CD4-positive, alpha-beta T cell treated with Interleukin-10 for 1 hour (primary cell): ENCODE data around the gene SSC5D.

Experiments
- DNase-seq: peaks from one replicate; pipeline ENCODE4 v3.0.0-alpha.2; 2020

SSC5D gene

GRCh38 chr19:55455576-55456235 is 32.5 kb upstream of the SSC5D start:
- DNase-seq: no peak

GRCh38 chr19:55456347-55456746 is 31.9 kb upstream of the SSC5D start:
- DNase-seq: no peak

DNA sequence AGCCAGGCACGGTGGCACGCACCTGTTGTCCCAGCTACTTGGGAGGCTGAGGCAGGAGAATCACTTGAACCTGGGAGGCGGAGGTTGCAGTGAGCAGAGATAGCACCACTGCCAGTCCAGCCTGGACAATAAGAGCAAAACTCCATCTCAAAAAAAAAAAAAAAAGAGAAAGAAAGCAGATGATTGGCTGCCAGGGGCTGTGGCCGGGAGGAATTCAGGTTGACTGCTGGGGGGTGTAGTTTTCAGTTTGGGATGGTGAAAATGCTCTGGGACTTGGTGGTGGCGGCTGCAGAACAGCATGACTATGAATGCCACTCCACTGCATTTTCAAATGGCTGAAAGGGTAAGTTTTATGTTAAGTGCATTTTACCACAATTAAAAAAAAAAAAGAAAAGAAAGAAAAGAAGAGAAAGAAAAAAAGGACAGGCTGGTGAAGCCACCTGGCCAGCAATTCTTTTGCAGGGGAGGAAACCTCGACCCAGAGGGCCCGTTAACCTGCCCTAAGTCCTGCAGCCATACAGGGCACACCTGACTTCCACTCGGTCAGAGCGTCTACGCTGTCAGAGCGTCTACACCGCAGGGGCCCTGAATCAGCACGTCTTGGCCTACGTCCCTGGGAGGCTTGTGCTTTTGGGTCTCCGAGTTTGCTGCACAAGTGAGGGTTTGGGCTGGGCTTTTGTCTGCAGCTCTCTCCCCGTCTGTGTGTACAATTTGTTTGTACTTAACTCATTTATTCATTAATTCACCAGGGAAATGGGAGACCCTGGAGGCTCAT is 30.4 kb upstream of the SSC5D start:
- DNase-seq: no peak

DNA sequence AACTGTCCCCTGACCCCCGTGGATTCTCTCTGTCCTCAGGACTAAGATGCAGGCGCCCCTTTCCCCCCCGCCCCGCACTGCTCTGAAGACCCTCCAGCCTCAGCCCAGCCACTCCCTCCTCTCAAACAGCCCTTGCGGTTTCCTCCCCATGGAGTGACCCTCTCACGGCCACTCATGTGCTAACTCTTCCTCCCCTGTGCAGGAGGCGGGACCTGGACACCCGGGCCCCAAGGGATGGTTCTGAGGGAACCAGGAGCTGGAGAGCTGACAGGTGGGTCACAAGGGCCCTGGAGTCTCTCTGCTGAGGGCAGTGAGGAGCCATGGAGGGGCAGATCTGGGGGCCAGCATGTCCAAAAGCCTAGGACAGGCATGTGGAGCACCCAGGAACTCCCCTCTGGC is 28.7 kb upstream of the SSC5D start:
- DNase-seq: no peak

GRCh38 chr19:55459950-55460657 is 28.1 kb upstream of the SSC5D start:
- no peak for DNase-seq

- peak; percentile 41 for DNase-seq
These were observed 27.5 kb upstream of the SSC5D start for GRCh38 chr19:55460670-55461258.

DNA sequence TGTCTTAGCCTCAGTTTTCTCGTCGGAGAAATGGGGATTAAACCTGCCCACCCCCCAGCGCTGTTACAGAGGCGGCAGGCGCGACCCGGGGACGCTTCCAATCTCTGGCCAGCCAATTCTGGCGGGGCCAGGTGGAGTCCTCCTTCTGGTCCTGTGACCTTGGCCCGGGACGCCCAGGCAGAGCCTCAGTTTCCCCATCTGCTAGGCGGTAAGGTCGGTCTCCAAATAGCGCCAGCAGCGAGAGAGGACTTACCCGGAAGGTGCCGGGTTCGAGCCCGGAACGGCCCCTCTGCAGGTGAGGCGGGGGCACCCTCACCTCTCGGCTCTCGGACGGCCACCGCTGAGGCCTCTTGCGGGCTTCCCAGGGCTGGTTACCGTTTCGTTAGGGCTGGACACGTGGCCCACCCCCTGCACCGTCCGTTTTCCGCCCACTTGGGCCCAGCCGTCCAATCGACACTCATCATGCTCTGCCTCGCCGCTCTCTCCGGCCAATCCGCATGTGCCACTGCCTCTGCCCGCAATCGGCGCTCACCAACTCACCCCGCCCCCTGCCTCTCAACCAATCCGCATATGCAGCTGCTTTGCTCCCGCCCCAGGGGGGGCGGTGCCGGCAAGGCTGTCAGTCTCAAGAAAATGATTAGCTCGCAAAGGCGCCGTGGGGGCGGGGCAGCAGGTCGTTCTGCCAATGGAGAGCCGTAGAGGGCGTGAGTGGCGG is 26.8 kb upstream of the SSC5D start, which contains the start of gene ISOC2:
ISOC2 (minus strand) TSS at position 384 of the 715 bp plus-strand sequence. CDS start 5,156 bp downstream, outside the sequence.
- peak; percentile 100 for DNase-seq

- DNase-seq: no peak
These were observed 26.1 kb upstream of the SSC5D start for GRCh38 chr19:55461974-55462626.

DNA sequence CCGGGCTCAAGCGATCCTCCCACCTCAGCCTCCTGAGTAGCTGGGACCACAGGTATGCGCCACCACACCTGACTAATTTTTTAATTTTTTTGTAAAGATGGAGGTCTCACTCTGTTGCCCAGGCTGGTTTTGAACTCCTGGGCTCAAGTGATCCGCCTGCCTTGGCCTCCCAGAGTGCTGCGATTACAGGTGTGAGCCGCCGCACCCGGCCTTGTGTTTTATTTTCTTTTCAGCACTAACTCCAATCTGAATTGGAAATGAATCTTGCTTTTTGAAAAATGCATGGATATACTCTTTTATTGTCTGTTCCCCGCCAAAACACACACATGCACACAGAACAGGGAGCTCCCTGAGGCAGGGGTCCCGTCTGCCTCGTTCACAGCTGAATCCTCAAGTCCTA is 25.5 kb upstream of the SSC5D start:
- no peak for DNase-seq

- no peak for DNase-seq
These were observed 24.6 kb upstream of the SSC5D start for GRCh38 chr19:55463583-55464031.

GRCh38 chr19:55464039-55464661 is 24.1 kb upstream of the SSC5D start:
- no peak for DNase-seq

- no peak for DNase-seq
These were observed 23.6 kb upstream of the SSC5D start, which contains the start of gene C19orf85 for GRCh38 chr19:55464662-55465054. Gene C19orf85, minus strand, starts transcription at chr19:55464751. Its CDS starts 197 bp downstream, at chr19:55464554.

DNA sequence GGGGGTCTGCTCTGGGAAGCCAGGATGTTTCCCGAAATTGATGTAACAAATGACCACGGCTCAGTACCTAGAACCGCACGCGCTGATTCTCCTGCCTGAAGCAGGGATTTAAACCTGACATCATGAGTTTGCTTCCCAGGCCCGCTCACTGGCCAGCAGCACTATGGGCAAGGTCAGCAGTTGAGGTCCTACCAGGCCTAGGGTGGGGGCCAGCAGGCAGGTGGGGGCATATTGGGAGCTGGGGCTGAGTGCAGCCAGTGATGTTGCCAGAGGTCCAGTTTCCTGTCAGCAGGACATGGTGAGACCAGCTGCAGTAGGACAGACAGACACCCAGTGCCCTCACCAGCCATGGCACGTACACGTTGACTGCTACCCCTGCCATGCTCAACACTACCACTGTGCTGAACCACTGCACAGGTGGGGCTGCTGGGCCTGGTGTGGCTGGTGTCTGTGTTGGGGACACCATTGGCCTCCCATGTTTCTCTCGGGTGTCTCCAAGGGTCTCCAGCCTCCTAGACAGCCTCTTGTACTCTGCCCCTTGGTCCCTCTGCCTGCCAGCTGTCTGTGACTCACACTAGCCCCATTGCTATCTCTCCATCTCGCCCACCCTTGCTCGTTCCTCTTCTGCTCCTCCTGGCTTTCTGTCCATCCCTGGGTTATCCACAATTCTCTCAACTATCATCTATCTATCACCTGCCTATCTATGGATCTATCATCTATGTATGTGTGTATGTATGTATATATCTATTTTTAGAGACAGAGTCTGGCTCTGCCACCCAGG is 22.6 kb upstream of the SSC5D start:
- no peak for DNase-seq

DNA sequence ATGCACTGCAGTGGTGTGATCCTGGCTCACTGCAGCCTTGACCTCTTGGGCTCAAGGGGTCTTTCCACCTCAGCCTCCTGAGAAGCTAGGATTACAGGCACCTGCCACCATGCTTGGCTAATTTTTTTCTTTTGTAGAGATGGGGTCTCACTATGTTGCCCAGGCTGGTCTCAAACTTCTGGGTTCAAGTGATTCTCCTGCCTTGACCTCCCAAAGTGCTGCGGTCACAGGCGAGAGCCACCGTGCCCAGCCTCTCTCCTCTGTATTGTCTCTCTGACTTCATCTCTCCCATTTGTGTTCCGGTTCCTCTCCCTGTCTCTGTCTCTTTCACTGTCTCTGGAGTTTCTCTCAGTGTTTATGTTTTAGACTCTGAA is 22.0 kb upstream of the SSC5D start:
- DNase-seq: no peak

- DNase-seq: peak; percentile 68
These were observed 20.8 kb upstream of the SSC5D start for GRCh38 chr19:55467236-55468053.

GRCh38 chr19:55468054-55468393 is 20.2 kb upstream of the SSC5D start:
- no peak for DNase-seq

DNA sequence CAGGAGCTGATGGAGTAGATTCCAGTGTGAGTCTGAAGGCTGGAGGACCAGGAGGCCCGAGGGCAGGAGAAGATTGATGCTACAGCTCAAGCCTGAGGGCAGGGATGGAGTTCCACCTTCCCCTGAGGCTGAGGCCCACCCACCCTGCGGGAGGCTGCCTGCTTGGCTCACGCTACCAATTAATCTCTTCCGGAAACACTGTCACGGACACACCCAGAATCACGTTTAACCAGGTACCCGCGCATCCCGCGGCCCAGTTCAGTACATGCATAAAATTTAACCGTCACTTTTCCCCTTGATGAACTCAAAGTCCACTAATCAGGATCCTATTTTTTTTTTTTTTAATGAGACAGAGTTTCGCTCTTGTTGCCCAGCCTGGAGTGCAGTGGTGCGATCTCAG is 17.0 kb upstream of the SSC5D start:
- DNase-seq: no peak

DNA sequence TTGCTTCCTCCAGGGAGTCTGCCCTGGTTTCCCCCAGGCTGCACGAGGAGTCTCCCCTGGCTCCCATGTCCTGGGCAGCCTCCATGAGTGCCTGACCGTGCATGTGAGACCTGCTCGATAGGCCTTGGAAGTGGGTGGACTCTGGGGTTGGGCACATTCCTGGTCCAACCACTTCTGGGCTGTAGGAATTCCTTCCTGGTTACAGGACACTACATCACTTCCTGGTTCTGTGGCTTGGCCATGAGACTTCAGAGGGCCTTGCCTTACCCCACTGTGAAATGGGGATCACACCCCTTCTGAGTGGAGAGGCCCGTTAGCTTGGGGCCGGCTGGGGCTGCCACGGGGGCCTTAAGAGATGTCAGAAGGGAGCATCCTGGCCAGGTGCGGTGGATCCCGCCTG is 15.8 kb upstream of the SSC5D start:
- no peak for DNase-seq

GRCh38 chr19:55473225-55474012 is 14.8 kb upstream of the SSC5D start:
- no peak for DNase-seq
